Measurements from ENCODE around the gene IFT43.

The IFT43 gene

DNA sequence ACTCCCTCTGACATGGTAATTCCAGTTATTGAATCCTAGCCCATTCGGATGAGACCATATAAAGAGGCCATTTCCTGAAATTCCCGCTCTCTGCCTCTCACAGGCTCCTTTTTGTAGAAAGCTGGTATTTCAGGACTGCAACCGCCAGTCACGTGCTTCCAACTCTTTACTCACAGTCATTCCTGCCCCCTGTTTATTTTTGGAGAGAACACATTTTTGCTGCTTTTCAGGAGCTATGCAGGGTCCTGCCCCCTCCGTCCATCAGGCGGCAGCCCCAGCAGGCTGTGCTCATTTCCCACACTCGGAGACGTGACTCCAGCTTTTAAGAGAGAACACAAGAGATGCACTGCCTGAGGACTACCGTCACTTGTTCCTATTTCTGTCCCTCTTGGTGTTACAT is 26.8 kb downstream of the IFT43 start:
- DNase-seq, result no peak
- TF ChIP-seq GATA1 (IDR thresholded peaks at IDR 0.05; ENCODE audit: low read depth, low read length) (no peak), POLR2A (IDR thresholded peaks at IDR 0.05; ENCODE audit: low read length) (no peak)

DNA sequence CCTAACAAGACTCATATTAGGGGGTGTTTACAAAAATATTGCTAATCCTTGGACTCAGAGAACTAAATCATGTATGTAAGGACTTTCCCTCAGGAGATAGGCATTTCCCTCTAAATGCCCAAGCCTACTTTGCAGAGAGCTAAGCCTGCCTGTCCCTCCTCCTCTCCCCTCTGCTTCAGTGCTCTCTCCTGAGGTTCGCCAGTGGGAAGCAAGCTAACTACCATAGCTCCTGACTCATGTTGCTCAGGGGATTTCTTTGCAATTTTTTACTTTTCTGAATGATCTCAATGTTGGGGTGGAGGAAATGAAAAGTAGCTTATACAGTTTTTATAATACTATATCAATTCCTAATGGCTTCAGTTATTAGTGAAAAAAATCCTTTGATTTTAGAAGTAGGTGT is 29.6 kb downstream of the IFT43 start:
- no peak for TF ChIP-seq POLR2A (IDR thresholded peaks at IDR 0.05; ENCODE audit: low read length)
- no peak for TF ChIP-seq GATA1 (IDR thresholded peaks at IDR 0.05; ENCODE audit: low read depth, low read length)
- DNase-seq, result no peak

DNA sequence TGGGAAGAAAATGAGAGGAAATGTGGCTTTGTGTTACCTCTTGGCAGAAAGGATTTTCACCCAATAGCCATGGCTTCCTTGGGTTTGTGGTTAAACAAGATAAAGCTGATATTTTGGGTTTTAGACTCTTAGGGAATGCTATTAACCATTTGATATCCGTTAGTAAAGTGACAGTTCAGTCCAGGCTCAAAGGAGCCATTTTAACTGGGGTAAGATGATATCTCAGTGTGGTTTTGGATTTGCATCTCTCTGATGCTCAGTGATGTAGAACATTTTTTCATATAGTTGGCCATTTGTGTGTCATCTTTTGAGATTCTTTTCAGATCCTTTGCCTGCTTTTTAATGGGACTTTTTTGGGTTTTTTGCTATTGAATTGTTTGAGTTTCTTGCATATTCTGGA is 30.1 kb downstream of the IFT43 start:
- no peak for TF ChIP-seq POLR2A (IDR thresholded peaks at IDR 0.05; ENCODE audit: low read length)
- no peak for TF ChIP-seq GATA1 (IDR thresholded peaks at IDR 0.05; ENCODE audit: low read depth, low read length)
- DNase-seq, result no peak

DNA sequence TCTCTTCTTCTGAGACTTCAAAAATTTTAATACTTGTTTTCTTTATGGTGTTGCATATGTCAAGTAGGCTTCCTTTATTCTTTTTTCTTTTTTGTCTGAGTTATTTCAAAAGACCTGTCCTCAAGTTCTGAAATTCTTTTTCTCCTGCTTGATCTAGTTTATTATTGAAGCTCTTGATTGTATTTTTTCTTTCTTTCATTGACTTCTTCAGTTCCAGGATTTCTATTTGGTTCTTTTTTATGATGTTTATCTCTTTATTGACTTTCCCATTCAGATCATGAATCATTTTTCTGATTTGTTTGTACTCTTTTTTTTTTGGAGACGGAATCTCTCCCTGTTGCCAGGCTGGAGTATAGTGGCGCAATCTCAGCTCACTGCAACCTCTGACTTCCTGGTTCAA is 34.1 kb downstream of the IFT43 start:
- DNase-seq, result no peak
- TF ChIP-seq GATA1 (IDR thresholded peaks at IDR 0.05; ENCODE audit: low read depth, low read length), result no peak
- TF ChIP-seq POLR2A (IDR thresholded peaks at IDR 0.05; ENCODE audit: low read length), result no peak

DNA sequence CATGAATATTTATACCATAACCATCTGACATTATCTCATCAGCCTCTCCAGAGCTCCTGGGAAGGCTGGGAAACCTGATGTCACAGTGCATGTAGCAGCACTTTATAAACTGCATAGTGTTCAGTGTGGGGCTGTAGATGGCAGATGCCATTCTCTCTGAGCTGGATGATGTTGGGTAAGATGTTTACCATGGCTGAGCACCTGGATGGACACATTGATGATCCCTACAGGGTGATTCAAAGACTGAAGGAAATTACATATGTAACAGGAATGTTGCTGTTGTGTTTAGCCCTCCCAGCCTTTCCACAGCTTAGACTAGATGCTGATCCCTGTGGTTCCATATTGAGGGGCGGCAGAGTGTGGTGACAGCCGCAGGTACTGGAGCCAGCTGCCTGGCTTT is 37.4 kb downstream of the IFT43 start:
- DNase-seq, result no peak
- TF ChIP-seq POLR2A (IDR thresholded peaks at IDR 0.05; ENCODE audit: low read length) (no peak), GATA1 (IDR thresholded peaks at IDR 0.05; ENCODE audit: low read depth, low read length) (no peak)

DNA sequence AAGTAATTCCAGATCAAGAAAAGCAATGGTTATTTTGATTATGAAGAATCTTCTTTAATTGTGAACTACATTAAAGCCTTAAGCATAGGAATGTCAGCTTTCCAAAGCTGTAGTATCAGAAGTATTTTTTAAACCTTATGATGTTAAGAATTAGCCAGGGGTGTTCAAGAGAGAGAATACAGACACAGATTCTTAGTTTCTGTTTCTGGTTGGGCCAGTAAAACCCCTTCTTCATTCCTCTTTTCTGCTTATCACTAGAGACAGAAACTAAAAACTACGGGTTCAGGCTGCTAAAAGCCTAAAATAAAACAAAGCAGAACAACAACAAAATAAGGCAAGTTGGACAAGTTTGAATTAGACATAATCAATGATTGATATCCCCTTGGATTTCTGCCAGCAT is 38.2 kb downstream of the IFT43 start:
- TF ChIP-seq GATA1 (IDR thresholded peaks at IDR 0.05; ENCODE audit: low read depth, low read length) (no peak), POLR2A (IDR thresholded peaks at IDR 0.05; ENCODE audit: low read length) (no peak)
- DNase-seq, result no peak

DNA sequence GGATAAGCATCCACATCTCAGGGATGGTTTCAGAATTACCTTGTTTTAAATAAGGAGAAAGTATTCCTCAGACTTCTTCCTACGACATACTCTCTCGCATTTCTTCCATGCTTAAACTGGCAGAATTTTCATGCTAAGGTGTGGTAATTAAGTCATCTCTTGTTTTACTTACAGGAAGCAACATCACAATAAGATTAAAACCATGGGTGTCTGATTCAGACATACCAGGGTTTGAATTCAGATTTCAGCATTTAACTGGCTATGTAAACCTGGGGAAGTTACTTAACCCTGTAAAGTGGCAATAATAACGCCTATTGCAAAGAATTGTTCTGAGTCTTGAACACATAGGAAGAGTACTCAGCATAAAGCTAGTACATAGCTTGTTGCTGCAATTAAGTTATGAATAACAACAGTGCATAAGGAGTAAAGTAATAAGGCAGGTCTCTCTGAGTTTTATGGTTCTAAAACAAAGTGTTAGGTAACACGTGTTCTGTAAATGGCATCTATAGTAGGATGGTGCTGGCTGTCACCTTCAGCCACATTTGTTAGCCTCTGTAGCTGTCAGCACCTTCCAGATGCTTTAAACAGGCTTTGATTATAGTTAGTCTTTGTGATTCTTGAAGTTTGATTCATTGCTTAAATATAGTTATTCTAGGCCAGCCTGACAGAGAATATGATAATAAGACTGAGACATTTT is 38.8 kb downstream of the IFT43 start:
- TF ChIP-seq POLR2A (IDR thresholded peaks at IDR 0.05; ENCODE audit: low read length) (no peak), GATA1 (IDR thresholded peaks at IDR 0.05; ENCODE audit: low read depth, low read length) (no peak)
- no peak for DNase-seq

DNA sequence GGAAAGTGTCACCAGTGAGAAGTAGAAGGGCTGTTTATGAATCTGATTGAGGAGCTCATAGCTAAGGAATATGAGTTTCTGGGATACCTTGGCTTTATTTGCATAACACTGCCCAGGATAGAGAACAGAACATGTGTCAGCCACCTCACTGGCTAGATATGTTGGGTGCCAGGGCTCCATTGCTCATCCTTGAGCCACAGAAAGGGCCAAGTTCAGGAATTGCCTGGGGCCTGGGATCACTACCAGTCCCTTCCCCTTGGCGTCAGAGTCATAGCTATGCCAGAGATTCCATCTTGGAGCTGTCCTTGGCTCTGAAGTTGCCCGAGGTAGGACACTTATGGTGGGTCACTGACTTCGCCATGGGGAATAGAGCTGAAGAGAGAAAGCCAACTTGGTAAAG is 49.0 kb downstream of the IFT43 start:
- TF ChIP-seq GATA1 (IDR thresholded peaks at IDR 0.05; ENCODE audit: low read depth, low read length) (no peak), POLR2A (IDR thresholded peaks at IDR 0.05; ENCODE audit: low read length) (no peak)

DNA sequence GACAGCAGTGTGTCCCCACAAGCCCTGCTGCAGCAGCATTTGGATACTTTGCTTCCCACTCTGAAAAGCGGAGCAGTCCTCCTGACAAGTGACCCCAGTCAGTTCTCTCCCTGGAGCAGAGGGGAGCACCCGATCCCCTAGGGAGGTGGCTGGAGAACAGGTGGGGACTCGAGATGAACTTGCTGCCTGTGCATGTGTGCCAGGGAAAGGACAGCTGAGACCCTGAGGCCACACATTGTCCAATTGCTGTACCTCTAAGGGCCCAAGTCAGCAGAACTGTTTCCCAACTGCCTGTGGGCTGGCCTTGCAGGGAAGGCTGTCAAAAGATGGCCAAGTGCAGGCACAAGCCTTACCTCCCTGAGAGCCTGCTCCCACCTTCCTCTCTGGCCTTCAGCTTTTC is 55.1 kb downstream of the IFT43 start:
- TF ChIP-seq GATA1 (IDR thresholded peaks at IDR 0.05; ENCODE audit: low read depth, low read length), result no peak
- TF ChIP-seq POLR2A (IDR thresholded peaks at IDR 0.05; ENCODE audit: low read length), result no peak
- no peak for DNase-seq

More for the DNA sequence above, 49.0 kb downstream of the IFT43 start:
- DNase-seq, result no peak

DNA sequence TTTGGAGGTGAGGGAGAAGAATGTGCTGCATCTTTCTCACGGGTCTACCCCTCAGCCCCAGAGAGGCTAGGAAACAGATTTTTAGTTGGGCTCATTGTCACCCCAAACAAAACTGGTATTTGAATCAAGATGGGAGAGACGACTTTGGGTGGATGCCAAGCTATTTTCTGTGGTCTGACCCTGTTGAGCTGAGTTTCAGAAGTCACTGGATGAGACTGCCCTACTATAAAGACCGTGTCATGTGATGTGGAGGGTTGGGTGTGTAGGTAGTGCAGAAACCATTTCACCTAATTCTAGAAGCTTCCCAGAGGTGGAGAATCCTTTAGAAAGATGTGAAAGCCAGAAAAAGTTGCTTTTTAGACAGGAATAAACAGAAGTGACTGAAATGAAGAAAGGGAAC is 60.2 kb downstream of the IFT43 start:
- no peak for DNase-seq
- no peak for TF ChIP-seq POLR2A (IDR thresholded peaks at IDR 0.05; ENCODE audit: low read length)
- no peak for TF ChIP-seq GATA1 (IDR thresholded peaks at IDR 0.05; ENCODE audit: low read depth, low read length)

DNA sequence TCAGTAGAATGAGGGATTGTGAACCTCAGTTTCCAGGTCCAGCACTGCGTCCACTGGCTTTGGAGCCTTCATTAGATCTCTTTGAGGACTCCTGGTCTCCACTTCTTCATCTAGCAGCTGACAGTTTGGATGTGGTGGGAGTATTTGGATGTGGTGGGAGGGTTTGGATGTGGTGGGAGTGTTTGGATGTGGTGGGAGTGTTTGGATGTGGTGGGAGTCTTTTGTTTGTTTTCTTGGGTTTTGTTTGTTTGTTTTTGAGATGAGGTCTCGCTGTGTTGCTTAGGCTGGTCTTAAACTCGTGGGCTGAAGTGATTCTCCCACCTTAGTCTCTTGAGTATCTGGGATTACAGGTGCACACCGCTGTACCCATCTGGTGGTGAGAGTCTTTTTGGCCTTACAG is 64.7 kb downstream of the IFT43 start:
- no peak for DNase-seq
- TF ChIP-seq GATA1 (IDR thresholded peaks at IDR 0.05; ENCODE audit: low read depth, low read length), result no peak
- no peak for TF ChIP-seq POLR2A (IDR thresholded peaks at IDR 0.05; ENCODE audit: low read length)

DNA sequence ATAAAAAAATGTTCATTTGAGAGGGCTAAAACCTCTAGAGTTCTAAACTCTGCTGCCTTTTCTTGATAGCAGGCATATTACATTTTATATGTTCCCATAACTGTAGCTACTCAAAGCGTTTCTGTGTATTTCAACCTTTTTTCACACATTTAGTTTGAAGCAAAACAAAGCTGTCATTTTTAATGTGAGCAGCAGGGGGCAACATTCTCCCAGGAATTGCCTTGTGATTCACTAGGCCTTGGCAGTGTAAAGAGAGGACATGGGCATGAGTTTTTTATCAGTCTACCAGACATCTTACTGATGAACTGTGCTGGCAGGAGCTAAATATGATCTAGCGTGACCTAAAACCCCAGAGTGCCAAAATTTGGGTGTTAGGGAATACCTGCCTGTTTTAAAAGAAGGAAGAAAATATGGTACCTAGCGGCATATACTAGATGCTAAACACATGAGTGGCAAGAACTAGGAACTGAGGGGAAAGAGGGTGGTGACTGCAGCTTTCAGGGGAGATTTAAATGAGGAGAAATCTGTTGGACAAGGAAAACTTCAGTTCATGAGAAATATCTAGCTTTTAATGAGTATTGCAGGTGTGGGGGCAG is 65.3 kb downstream of the IFT43 start:
- TF ChIP-seq POLR2A (IDR thresholded peaks at IDR 0.05; ENCODE audit: low read length) (no peak), GATA1 (IDR thresholded peaks at IDR 0.05; ENCODE audit: low read depth, low read length) (no peak)
- peak; percentile 60 to 79 for DNase-seq

DNA sequence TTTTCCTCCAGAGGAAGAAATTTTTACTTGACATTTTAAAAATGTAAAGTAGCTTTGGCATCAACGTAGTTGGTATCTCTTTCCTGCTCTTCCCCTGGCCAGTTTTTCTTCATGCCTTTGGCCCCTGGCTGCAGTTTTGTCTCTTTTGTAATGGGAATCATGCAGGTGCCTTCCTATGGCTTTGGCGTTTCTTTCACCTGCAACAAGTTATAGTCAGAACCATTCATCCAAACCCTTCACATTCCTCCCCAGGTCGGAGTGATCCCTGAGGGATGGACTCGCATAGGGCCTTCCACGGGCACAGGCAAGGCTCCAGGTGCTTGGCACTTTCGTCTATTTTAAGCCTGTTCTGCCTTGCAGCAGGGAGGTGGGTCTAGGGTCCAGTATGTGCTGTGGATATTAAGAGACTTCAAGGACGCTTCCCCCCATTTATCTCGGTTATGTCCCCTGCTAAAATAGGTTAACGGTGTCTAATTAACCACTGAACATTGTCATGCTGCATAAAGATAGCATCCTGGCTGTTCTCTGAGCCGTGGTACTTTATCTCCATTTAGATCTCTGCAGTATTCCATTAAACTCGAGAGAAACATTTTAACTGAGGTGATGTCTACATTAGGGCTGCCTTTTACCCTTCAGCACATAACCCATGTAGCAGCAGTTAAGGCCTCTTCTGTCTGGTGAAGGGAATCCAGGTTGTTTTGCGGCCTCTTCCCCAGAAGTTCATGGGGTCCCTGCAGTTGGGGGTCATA is 66.3 kb downstream of the IFT43 start:
- TF ChIP-seq POLR2A (IDR thresholded peaks at IDR 0.05; ENCODE audit: low read length) (no peak), GATA1 (IDR thresholded peaks at IDR 0.05; ENCODE audit: low read depth, low read length) (no peak)
- DNase-seq, result no peak

DNA sequence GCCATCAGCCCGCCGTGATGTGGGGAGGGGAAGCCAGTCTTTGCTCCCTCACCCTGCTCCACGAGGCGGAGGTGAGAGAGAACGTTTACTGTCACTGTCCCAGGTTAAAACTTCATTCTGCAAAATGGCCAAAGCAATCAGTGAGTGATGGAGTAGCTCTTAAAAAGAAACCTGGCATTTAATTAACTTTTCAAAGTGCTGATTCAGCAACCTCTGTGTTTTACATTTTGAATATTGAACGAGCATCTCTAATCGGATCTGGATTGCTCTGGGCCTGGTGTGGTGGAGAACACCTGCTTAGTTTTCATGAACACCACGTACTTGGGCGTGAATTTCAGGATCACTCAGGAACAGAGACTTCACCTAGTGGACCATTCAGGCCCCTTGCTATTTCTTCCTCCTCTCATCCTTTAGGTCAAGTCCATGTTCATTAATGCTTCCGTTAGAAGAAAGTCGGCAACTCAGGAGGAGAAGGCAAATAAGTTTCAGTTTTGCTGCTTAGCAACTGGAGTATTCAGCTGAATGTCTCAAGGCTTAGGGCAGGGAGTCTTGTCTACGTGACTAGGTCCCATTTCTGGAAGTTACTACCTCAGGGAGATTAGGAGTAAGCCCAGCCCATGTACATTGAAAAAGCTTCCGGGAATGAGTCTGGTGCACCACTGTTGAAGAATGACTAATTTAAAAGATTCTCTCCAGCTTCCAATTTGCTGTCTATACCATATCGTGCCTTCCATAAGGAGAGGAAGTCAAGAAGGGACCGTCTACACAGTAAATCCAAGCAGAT is 68.2 kb downstream of the IFT43 start:
- no peak for DNase-seq
- TF ChIP-seq GATA1 (IDR thresholded peaks at IDR 0.05; ENCODE audit: low read depth, low read length) (no peak), POLR2A (IDR thresholded peaks at IDR 0.05; ENCODE audit: low read length) (no peak)

Measured in erythroblast (primary cell).